A549 treated with AZD2906 at 1 μM for 4 hours (cell line): Measurements from ENCODE around the gene OR8H1. TPM values are rescaled to one million over a fixed set of nuclear protein-coding genes. Genes with fewer than 3 reads are reported as not detected.

Experiments used
- total RNA-seq: library from RNA; stranded (reverse); fragments of 200-300 nt; extraction: Qiagen RNA extraction; gene quantifications from 5 replicates; pipeline ENCODE4 v1.2.3, GENCODE V29; 2022

OR8H1 gene
- total RNA-seq: not detected in 5 replicates

DNA sequence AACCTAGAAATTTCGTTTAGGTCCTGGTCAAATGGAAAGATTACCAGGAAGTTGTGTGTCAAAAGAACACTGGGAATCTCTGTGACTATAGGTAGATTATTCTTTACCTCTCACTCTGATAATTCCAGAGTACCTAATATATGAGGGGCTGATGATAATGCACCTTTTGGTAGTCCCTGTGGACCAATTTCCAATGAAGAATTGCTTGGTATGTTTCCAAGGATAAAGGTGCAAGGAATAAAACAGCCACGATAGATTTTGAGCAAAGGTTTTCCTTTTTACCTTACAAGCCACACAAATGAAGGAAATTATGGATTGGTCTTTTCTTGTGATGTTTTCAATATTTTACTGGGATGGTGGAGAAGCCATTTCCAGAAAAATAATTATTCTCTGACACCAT, at the start of gene OR8H1:
Gene OR8H1 (minus strand): TSS at position 101 of the 400 bp plus-strand sequence. CDS start 1,192 bp downstream, outside the sequence.

DNA sequence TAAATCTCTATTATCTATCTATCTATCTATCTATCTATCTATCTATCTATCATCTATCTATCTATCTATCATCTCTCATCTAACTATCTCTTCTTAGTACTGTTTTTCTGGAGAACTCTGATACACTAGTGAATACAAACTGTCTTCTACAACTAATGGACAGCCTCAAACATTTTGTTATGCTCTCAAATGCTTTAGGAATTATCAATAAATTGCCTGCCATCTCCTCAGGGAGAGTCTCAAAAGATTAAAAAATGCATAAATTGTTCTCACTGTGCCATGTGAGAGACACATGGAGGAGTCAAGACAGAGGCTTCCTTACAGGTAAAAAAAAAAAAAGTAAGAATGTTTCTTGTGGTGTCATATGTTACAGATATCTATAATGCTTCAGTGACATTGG, 22.8 kb upstream of the OR8H1 start, which contains the start of gene OR8K3:
Gene OR8K3 (plus strand): TSS at position 301 of the 400 bp plus-strand sequence. CDS start 3,163 bp downstream, outside the sequence.

DNA sequence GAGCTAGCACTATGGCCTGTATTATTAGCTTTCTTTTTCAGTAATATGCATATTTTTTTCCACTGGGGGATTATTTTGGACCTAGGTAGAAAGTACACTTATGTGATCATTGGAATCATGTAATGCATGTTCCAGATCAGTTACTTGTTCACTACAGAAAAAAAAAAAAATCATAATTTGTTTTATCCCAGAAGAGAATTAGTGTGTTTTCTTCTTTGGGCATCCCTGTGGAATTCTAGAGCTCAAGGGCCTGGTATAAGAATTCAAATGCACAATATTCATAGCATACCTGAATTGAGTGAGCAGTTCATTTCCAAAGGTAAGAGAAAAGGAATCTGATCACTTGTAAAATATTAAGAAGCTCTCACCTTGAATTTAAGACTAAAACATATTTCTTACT, 18.2 kb downstream of the OR8H1 start, which contains the start of gene OR5T1:
Gene OR5T1 (plus strand): TSS at position 301 of the 400 bp plus-strand sequence. CDS start 1,485 bp downstream, outside the sequence.

DNA sequence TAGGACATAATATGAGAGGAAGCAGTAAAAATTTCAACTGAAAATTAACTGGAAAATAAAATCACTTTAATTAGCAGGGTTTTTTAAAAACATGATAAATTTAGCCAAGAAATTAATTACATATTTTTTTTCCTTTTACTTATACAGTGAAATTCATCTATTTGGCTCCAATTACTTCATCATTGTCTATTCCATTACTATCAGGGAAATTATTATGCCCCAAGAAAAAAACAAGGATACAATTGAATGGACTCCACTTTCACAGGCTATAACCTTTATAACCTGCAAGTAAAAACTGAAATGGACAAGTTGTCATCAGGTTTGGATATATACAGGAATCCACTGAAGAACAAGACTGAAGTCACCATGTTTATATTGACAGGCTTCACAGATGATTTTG, 40.1 kb downstream of the OR8H1 start, which contains the start of gene OR5T3:
Gene OR5T3 (plus strand): TSS at position 301 of the 400 bp plus-strand sequence. CDS start 0 bp downstream, at position 301.

Other genes with a start within 250 kb of the OR8H1 start
- gene OR8I2, start 198.9 kb downstream of the OR8H1 start, total RNA-seq: not detected in 5 replicates
- not detected in 5 replicates for gene OR8H2, start 188.6 kb downstream of the OR8H1 start, total RNA-seq
- not detected in 5 replicates for gene OR8H3, start 169.9 kb downstream of the OR8H1 start, total RNA-seq
- gene OR8J3, start 152.1 kb downstream of the OR8H1 start, total RNA-seq: not detected in 5 replicates
- not detected in 5 replicates for gene OR8K5, start 131.9 kb downstream of the OR8H1 start, total RNA-seq
- not detected in 5 replicates for gene OR5J2, start 115.6 kb downstream of the OR8H1 start, total RNA-seq
- gene OR5T2, start 58.0 kb downstream of the OR8H1 start, total RNA-seq: not detected in 5 replicates
- not detected in 5 replicates for gene OR5T3, start 40.0 kb downstream of the OR8H1 start, total RNA-seq
- not detected in 5 replicates for gene OR5T1, start 18.1 kb downstream of the OR8H1 start, total RNA-seq
- gene OR8K3, start 22.9 kb upstream of the OR8H1 start, total RNA-seq: not detected in 5 replicates
- not detected in 5 replicates for gene OR8K1, start 53.8 kb upstream of the OR8H1 start, total RNA-seq
- gene OR8J1, start 62.0 kb upstream of the OR8H1 start, total RNA-seq: not detected in 5 replicates
- not detected in 5 replicates for gene OR8U1, start 83.4 kb upstream of the OR8H1 start, total RNA-seq
- gene OR5AL1, start 120.4 kb upstream of the OR8H1 start, total RNA-seq: not detected in 5 replicates
- gene OR5M3, start 181.1 kb upstream of the OR8H1 start, total RNA-seq: not detected in 5 replicates
- gene OR5M8, start 199.1 kb upstream of the OR8H1 start, total RNA-seq: not detected in 5 replicates